Neural cell (in vitro differentiated cells): ENCODE results near the gene LIN54. TPM values are rescaled to one million over a fixed set of nuclear protein-coding genes. Genes with fewer than 3 reads are reported as not detected.

Experiments
- H2AFZ ChIP-seq: fragments of 200-600, 300-800 bp; sonication (generic), shearing (Covaris generic); 2 replicates; pipeline ENCODE4 v1.6.0; 2014; ENCODE audit warnings: low read depth, mild to moderate bottlenecking, antibody characterized with exemption, low read length, moderate library complexity
- H3F3A ChIP-seq: fragments of 200-600 bp; shearing (Covaris generic); 2 replicates; pipeline ENCODE4 v1.6.1; 2016; ENCODE audit warnings: mild to moderate bottlenecking, moderate library complexity, mixed read lengths, antibody characterized with exemption, low read length; ENCODE audit not compliant: insufficient read depth, poor library complexity, severe bottlenecking
- H3K27ac ChIP-seq: fragments of 200-600, 300-800 bp; sonication (generic), shearing (Covaris generic); 2 replicates; pipeline ENCODE4 v1.5.1; 2014; ENCODE audit warnings: mild to moderate bottlenecking, low read length, moderate library complexity
- H3K27me3 ChIP-seq: fragments of 300-800, 200-600 bp; sonication (generic), shearing (Covaris generic); 2 replicates; pipeline ENCODE4 v1.6.0; 2014; ENCODE audit warnings: mild to moderate bottlenecking, low read depth, low read length, moderate library complexity; ENCODE audit not compliant: insufficient read depth
- H3K36me3 ChIP-seq: fragments of 300-800, 200-600 bp; sonication (generic), shearing (Covaris generic); 2 replicates; pipeline ENCODE4 v1.5.1; 2014; ENCODE audit warnings: mild to moderate bottlenecking, antibody characterized with exemption, low read length, moderate library complexity; ENCODE audit not compliant: insufficient read depth
- H3K4me2 ChIP-seq: fragments of 300-800, 200-600 bp; sonication (generic), shearing (Covaris generic); 2 replicates; pipeline ENCODE4 v1.6.0; 2014; ENCODE audit warnings: mild to moderate bottlenecking, low read length
- H3K4me3 ChIP-seq: fragments of 300-800, 200-600 bp; sonication (generic), shearing (Covaris generic); 2 replicates; pipeline ENCODE4 v1.5.1; 2014; ENCODE audit warnings: mild to moderate bottlenecking, low read length, moderate library complexity
- H3K79me2 ChIP-seq: fragments of 200-600 bp; shearing (Covaris generic); replicated peaks from 2 replicates; pipeline ENCODE4 v1.6.0; 2014; ENCODE audit warnings: mild to moderate bottlenecking, low read length, moderate library complexity; ENCODE audit not compliant: insufficient read depth
- H3K9ac ChIP-seq: fragments of 300-800, 200-600 bp; sonication (generic), shearing (Covaris generic); 2 replicates; pipeline ENCODE4 v1.6.1; 2016; ENCODE audit warnings: mild to moderate bottlenecking, low read length, mixed read lengths
- H3K9me2 ChIP-seq: fragments of 200-600 bp; shearing (Covaris generic); 2 replicates; pipeline ENCODE4 v1.6.1; 2016; ENCODE audit warnings: mild to moderate bottlenecking, low read length, mixed read lengths; ENCODE audit not compliant: insufficient read depth
- H3K9me3 ChIP-seq: fragments of 200-600, 300-800 bp; sonication (generic), shearing (Covaris generic); 2 replicates; pipeline ENCODE4 v1.6.1; 2016; ENCODE audit warnings: mild to moderate bottlenecking, mixed run types, low read length, moderate library complexity, mixed read lengths
- H4K20me1 ChIP-seq: fragments of 200-600 bp; shearing (Covaris generic); 2 replicates; pipeline ENCODE4 v1.6.1; 2016; ENCODE audit warnings: mild to moderate bottlenecking, mixed run types; ENCODE audit not compliant: insufficient read depth
- POLR2AphosphoS5 ChIP-seq: IDR thresholded peaks from 2 replicates; pipeline ENCODE4 v1.6.1; 2012
- TAF1 ChIP-seq: IDR thresholded peaks from 2 replicates; pipeline ENCODE4 v1.6.1; 2012; ENCODE audit warnings: low read depth
- polyA plus RNA-seq: library from polyadenylated mRNA; depleted of rRNA; stranded (reverse); fragments of >200 nt; gene quantifications from 2 replicates; pipeline ENCODE4 v1.2.3, GENCODE V29; 2014
- small RNA-seq, 3 experiments: library from RNA; depleted of rRNA; stranded (forward); fragments of <200 nt; gene quantifications; one replicate each; pipeline ENCODE3, GENCODE V24; 2012
- TF ChIP-seq, protein P1 (sequence below): fragments of 450-650 bp; IDR thresholded peaks from 2 replicates; pipeline ENCODE4 v1.5.1; 2014; ENCODE audit warnings: antibody characterized with exemption, mild to moderate bottlenecking, moderate library complexity; ENCODE audit not compliant: poor library complexity, severe bottlenecking

Gene LIN54
- polyA plus RNA-seq, 1 donor from 2014 or later = 7.3 TPM

DNA sequence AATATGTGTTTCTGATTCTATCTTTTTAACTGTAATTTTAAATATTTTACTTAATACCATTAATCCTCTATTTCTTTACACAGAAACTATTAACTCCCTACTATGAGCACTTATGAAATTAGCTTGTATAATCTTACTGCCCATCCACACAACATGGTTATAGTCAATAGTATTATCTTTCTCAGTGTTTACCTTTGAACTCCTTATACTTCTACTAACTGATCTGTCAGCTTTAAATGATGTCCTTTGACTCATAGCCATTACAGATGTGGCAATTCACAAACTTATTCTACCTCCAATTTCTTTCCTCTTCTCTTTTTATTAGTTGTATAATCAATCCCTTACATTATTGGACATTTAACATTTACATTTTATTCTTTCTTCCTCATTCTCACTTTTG, 125.2 kb downstream of the LIN54 start:
- no peaks in the 10 kb centered on the region for H3K9me3 ChIP-seq
- H3K36me3 ChIP-seq = no peaks in the 10 kb centered on the region
- no peaks in the 10 kb centered on the region for H4K20me1 ChIP-seq
- H2AFZ ChIP-seq = no peak overlapping the region
- H3K4me3 ChIP-seq = no peak overlapping the region
- no peak overlapping the region for H3K4me2 ChIP-seq
- peaks cover 76% of the 10 kb centered on the region for H3K79me2 ChIP-seq
- H3K27ac ChIP-seq = no peak overlapping the region
- H3K9ac ChIP-seq = no peak overlapping the region
- H3F3A ChIP-seq = no peaks in the 10 kb centered on the region
- TF ChIP-seq, protein P1, sequence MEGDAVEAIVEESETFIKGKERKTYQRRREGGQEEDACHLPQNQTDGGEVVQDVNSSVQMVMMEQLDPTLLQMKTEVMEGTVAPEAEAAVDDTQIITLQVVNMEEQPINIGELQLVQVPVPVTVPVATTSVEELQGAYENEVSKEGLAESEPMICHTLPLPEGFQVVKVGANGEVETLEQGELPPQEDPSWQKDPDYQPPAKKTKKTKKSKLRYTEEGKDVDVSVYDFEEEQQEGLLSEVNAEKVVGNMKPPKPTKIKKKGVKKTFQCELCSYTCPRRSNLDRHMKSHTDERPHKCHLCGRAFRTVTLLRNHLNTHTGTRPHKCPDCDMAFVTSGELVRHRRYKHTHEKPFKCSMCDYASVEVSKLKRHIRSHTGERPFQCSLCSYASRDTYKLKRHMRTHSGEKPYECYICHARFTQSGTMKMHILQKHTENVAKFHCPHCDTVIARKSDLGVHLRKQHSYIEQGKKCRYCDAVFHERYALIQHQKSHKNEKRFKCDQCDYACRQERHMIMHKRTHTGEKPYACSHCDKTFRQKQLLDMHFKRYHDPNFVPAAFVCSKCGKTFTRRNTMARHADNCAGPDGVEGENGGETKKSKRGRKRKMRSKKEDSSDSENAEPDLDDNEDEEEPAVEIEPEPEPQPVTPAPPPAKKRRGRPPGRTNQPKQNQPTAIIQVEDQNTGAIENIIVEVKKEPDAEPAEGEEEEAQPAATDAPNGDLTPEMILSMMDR = no peak
- TF ChIP-seq TAF1 = no peak
- TF ChIP-seq POLR2AphosphoS5 = no peak
- no peaks in the 10 kb centered on the region for H3K27me3 ChIP-seq
- H3K9me2 ChIP-seq = no peaks in the 10 kb centered on the region

Small RNA genes within 50 kb of the gene (small RNA-seq; reads per million reads assigned to genes)
- gene RF00019 (0 to 1.2 (median 0) reads per million in 3 experiments), gene RNU6-615P (0 reads per million in 3 experiments)

Other genes with a start within 250 kb of the LIN54 start
- 212 and 226 TPM in 2 replicates for gene SCD5, start 212.0 kb downstream of the LIN54 start, polyA plus RNA-seq
- 74.0 and 139 TPM in 2 replicates for gene SEC31A, start 119.7 kb downstream of the LIN54 start, polyA plus RNA-seq
- 8.8 and 11.7 TPM in 2 replicates for gene THAP9, start 110.1 kb downstream of the LIN54 start, polyA plus RNA-seq
- 77.7 and 80.8 TPM in 2 replicates for gene COPS4, start 24.4 kb upstream of the LIN54 start, polyA plus RNA-seq
- not detected in 2 replicates for gene PLAC8, start 103.9 kb upstream of the LIN54 start, polyA plus RNA-seq